Immature natural killer cell (primary cell): ENCODE results near the gene COL26A1. TPM values are rescaled to one million over a fixed set of nuclear protein-coding genes. Genes with fewer than 3 reads are reported as not detected.
"Not testable (repeated sequence)": the region's sequence is repeated elsewhere in the genome, so short reads cannot be mapped to it uniquely, and the experiment has no call there.

Source experiments
- DNase-seq, 3 donors: peaks; one replicate each; pipeline ENCODE4 v3.0.0; 2022; ENCODE audit warnings: mixed read lengths in 1 of 3
- H3K27ac Mint-ChIP-seq, 6 donors: one replicate each; pipeline ENCODE4 v1.8.0; 2020; ENCODE audit warnings: mixed read lengths in 6 of 6, mild to moderate bottlenecking in 5 of 6, inconsistent platforms in 4 of 6, moderate library complexity in 3 of 6
- H3K27me3 Mint-ChIP-seq, 3 donors: one replicate each; pipeline ENCODE4 v1.8.0; 2020 to 2021; ENCODE audit warnings: low read depth in 3 of 3, mild to moderate bottlenecking in 3 of 3, mixed read lengths in 3 of 3, moderate library complexity in 3 of 3, inconsistent platforms in 1 of 3
- H3K36me3 Mint-ChIP-seq, 3 donors: one replicate each; pipeline ENCODE4 v1.8.0; 2020; ENCODE audit warnings: mixed read lengths in 3 of 3, inconsistent platforms in 2 of 3, mild to moderate bottlenecking in 2 of 3
- H3K4me1 Mint-ChIP-seq, 2 donors: one replicate each; pipeline ENCODE4 v1.8.0; 2020; ENCODE audit warnings: inconsistent platforms in 2 of 2, mild to moderate bottlenecking in 2 of 2, mixed read lengths in 2 of 2, moderate library complexity in 1 of 2
- H3K4me3 Mint-ChIP-seq, 5 donors: one replicate each; pipeline ENCODE4 v1.8.0; 2020; ENCODE audit warnings: mild to moderate bottlenecking in 5 of 5, mixed read lengths in 5 of 5, inconsistent platforms in 3 of 5, moderate library complexity in 3 of 5
- H3K9me3 Mint-ChIP-seq, 6 donors: one replicate each; pipeline ENCODE4 v1.8.0; 2020; ENCODE audit warnings: mild to moderate bottlenecking in 6 of 6, mixed read lengths in 6 of 6, inconsistent platforms in 4 of 6, moderate library complexity in 3 of 6
- polyA plus RNA-seq, 3 donors: library from polyadenylated mRNA; unstranded; fragments of 300-500 nt; fragmentation: Illumina TruSeq; gene quantifications; one replicate each; pipeline ENCODE4 v1.2.3, GENCODE V29; 2021

Gene COL26A1
- polyA plus RNA-seq, 3 donors from 2014 or later: not detected

- H3K36me3 Mint-ChIP-seq: no peaks in the 10 kb centered on the region
- no peak overlapping the region for H3K4me3 Mint-ChIP-seq
- no peaks in the 10 kb centered on the region for H3K4me1 Mint-ChIP-seq
- H3K27me3 Mint-ChIP-seq: no peaks in the 10 kb centered on the region
- no peaks in the 10 kb centered on the region for H3K9me3 Mint-ChIP-seq
- no peak for DNase-seq
- H3K27ac Mint-ChIP-seq: peak overlapping the region in 1 of 6 donors; percentile 22
These were observed 241.8 kb downstream of the COL26A1 start for GRCh38 chr7:101604331-101604933.

- H3K27ac Mint-ChIP-seq: peak overlapping the region in 1 of 6 donors; percentile 22
- H3K4me1 Mint-ChIP-seq, H3K27me3 Mint-ChIP-seq, H3K4me3 Mint-ChIP-seq, H3K36me3 Mint-ChIP-seq, H3K9me3 Mint-ChIP-seq, DNase-seq: not testable (repeated sequence)
These were observed 242.3 kb downstream of the COL26A1 start for GRCh38 chr7:101604934-101605332.

GRCh38 chr7:101605611-101606497 is 243.2 kb downstream of the COL26A1 start:
- no peak overlapping the region for H3K27ac Mint-ChIP-seq

GRCh38 chr7:101606498-101606923 is 243.8 kb downstream of the COL26A1 start:
- H3K36me3 Mint-ChIP-seq: no peaks in the 10 kb centered on the region
- H3K9me3 Mint-ChIP-seq: no peaks in the 10 kb centered on the region
- no peak overlapping the region for H3K4me3 Mint-ChIP-seq
- H3K27ac Mint-ChIP-seq: no peak overlapping the region
- peaks cover 0 to 2% (median 0%) of the 10 kb centered on the region in 3 donors for H3K27me3 Mint-ChIP-seq
- no peak for DNase-seq
- H3K4me1 Mint-ChIP-seq: no peaks in the 10 kb centered on the region

More at GRCh38 chr7:101605611-101606497, 243.2 kb downstream of the COL26A1 start:
- no peaks in the 10 kb centered on the region for H3K4me1 Mint-ChIP-seq
- DNase-seq: no peak
- no peak overlapping the region for H3K4me3 Mint-ChIP-seq
- no peaks in the 10 kb centered on the region for H3K36me3 Mint-ChIP-seq
- H3K27me3 Mint-ChIP-seq: peaks cover 0 to 2% (median 0%) of the 10 kb centered on the region in 3 donors
- H3K9me3 Mint-ChIP-seq: no peaks in the 10 kb centered on the region

Other genes starting within 250 kb of the COL26A1 start
- gene SERPINE1, start 235.8 kb upstream of the COL26A1 start, polyA plus RNA-seq: 1 to 10 TPM in 2 of 3 donors, not detected in 1; 1.4 to 1.5 TPM
- 1 to 10 TPM; 3.3 to 6.0 (median 3.6) TPM for gene AP1S1, start 208.4 kb upstream of the COL26A1 start, polyA plus RNA-seq
- not detected for gene VGF, start 197.3 kb upstream of the COL26A1 start, polyA plus RNA-seq
- not detected for gene NAT16, start 182.6 kb upstream of the COL26A1 start, polyA plus RNA-seq
- gene MOGAT3, start 161.8 kb upstream of the COL26A1 start, polyA plus RNA-seq: not detected
- gene PLOD3, start 145.3 kb upstream of the COL26A1 start, polyA plus RNA-seq: 10 to 100 TPM; 19.6 to 28.6 (median 26.6) TPM
- 100 to 1,000 TPM in 2 of 3 donors, 10 to 100 TPM in 1; 88.2 to 135 (median 116) TPM for gene ZNHIT1, start 144.7 kb upstream of the COL26A1 start, polyA plus RNA-seq
- gene CLDN15, start 125.1 kb upstream of the COL26A1 start, polyA plus RNA-seq: 1 to 10 TPM in 1 of 3 donors, under 1 TPM in 1, not detected in 1; 0.32 to 1.4 TPM
- 100 to 1,000 TPM; 224 to 384 (median 327) TPM for gene FIS1, start 117.8 kb upstream of the COL26A1 start, polyA plus RNA-seq
- 1 to 10 TPM; 6.0 to 9.9 (median 6.2) TPM for gene IFT22, start 41.1 kb upstream of the COL26A1 start, polyA plus RNA-seq